Ovary (tissue), 3 donors: ENCODE results near the gene TANC1.

Source experiments
- EP300 ChIP-seq: sonication (generic); formaldehyde crosslinking; IDR thresholded peaks from one replicate; pipeline ENCODE4 v1.6.1; 2017; ENCODE audit warnings: antibody characterized with exemption
- POLR2A ChIP-seq: fragments of 450-650 bp; IDR thresholded peaks from one replicate; pipeline ENCODE4 v1.6.1; 2017; ENCODE audit warnings: antibody characterized with exemption, mild to moderate bottlenecking, moderate library complexity
- TF ChIP-seq, protein P1 (sequence below), 3 donors: fragments of 450-650 bp in 2 of 3; fragments of 200-600 bp in 1 of 3; IDR thresholded peaks; one replicate each; pipeline versions ENCODE4 v1.5.1 to v1.8.0; 2016 to 2022; ENCODE audit warnings: antibody characterized with exemption in 3 of 3, mild to moderate bottlenecking in 1 of 3
- donor health status: DM: no; HTN: no; CAD: no.

DNA sequence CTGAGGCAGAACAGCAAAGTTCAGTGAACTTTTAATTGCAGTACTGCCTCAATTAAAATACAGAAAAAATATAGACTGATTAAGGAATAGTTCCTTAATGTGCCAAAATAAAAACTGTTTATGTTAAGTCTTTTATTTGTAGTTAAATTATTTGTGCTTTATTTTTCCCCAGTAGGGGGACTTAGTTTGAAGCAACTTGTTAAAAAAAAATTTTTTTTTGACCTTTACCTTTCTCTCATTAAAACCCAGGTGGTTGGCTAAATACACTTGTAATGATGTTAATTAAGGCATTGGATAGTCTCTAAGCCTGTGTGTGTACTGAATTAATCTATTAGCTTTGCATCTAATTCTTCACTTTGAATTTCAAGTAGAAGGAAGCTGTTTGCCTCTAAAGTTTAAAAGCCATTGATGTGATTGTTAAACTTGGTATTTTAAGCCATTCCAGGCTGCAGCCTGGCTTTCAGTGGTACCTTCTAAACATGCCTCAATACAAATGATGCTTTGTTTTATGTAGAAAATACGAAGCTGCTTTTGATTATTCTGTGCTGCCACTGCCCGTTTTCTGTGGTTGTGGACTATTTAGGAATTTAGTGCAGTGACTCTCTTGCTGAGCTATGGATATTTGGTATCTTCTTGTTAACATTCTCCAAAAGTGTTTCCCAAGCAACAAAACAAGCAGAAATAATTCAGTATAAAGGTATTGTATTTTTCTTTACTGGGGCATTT lies 102.9 kb downstream of the TANC1 start:
- TF ChIP-seq, protein P1, sequence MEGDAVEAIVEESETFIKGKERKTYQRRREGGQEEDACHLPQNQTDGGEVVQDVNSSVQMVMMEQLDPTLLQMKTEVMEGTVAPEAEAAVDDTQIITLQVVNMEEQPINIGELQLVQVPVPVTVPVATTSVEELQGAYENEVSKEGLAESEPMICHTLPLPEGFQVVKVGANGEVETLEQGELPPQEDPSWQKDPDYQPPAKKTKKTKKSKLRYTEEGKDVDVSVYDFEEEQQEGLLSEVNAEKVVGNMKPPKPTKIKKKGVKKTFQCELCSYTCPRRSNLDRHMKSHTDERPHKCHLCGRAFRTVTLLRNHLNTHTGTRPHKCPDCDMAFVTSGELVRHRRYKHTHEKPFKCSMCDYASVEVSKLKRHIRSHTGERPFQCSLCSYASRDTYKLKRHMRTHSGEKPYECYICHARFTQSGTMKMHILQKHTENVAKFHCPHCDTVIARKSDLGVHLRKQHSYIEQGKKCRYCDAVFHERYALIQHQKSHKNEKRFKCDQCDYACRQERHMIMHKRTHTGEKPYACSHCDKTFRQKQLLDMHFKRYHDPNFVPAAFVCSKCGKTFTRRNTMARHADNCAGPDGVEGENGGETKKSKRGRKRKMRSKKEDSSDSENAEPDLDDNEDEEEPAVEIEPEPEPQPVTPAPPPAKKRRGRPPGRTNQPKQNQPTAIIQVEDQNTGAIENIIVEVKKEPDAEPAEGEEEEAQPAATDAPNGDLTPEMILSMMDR (IDR thresholded peaks at IDR 0.05), result no peak
- TF ChIP-seq EP300 (no peak), POLR2A (no peak)
